Activated CD4-positive, alpha-beta T cell treated with anti-CD3 and anti-CD28 coated beads, Interleukin-2, amount 10 ng/mL, durations not matched to agents 24 days and 14 days (primary cell): ENCODE measurements around the gene BORCS6. TPM values are rescaled to one million over a fixed set of nuclear protein-coding genes. Genes with fewer than 3 reads are reported as not detected.

Experiments
- DNase-seq: peaks from one replicate; pipeline ENCODE4 v3.0.0; 2022
- H3K27ac Mint-ChIP-seq: one replicate; pipeline ENCODE4 v1.8.0; 2022; ENCODE audit warnings: mild to moderate bottlenecking, mixed read lengths
- H3K27me3 Mint-ChIP-seq: one replicate; pipeline ENCODE4 v1.8.0; 2022; ENCODE audit warnings: mixed read lengths
- H3K36me3 Mint-ChIP-seq: one replicate; pipeline ENCODE4 v1.8.0; 2022; ENCODE audit warnings: low read depth, mild to moderate bottlenecking, mixed read lengths
- H3K4me1 Mint-ChIP-seq: one replicate; pipeline ENCODE4 v1.8.0; 2021; ENCODE audit warnings: mixed read lengths
- H3K4me3 Mint-ChIP-seq: one replicate; pipeline ENCODE4 v1.8.0; 2022; ENCODE audit warnings: mild to moderate bottlenecking, moderate library complexity, mixed read lengths
- H3K9me3 Mint-ChIP-seq: one replicate; pipeline ENCODE4 v1.8.0; 2021; ENCODE audit warnings: mixed read lengths
- intact Hi-C: fragments of 100-400 bp; cut with micrococcal nuclease; formaldehyde crosslinking; loops from one replicate; pipeline ENCODE4 v1.15.1; 2023
- total RNA-seq: library from RNA; stranded (reverse); gene quantifications from 2 replicates; pipeline ENCODE4 v1.2.3, GENCODE V29; 2022

Gene BORCS6
- 4.7 and 5.7 TPM in 2 replicates for total RNA-seq

DNA sequence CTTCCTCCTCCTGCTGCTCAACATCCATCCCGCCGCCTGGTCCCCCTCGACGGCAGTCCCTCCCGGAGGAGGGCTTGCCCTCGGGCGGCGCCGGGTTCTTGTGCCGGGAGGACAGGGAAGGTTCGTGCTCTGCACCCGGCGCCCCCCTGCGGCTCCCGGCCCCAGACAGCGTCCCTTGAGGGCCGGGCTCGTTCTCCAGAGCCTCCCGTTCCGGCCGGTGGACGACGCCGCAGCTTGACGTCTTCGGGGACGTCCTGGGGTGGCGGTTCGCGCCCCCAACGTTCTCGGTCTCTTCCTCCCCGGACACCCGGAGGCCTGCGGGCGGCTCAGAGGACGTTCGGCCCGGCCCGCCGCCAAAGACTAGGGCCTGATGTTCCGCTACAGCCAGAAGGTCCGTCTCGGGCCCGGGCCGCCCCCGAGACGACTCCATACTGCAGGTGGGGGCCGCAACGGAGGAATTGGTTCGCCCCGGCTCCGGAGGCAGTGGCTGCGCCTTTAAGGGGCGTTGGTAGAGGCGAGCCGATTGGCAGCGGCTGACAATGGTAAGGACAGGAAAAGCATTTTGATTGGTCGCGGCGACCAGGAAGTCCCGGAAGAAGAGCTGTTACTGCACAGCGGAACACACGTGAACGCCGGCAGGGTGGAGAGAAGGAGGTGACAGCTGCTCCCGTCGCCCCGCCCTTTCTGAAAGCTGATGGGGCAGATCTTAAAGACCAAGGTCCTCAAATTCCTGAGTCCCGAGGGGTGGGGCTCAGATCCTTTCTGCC is at the start of gene BORCS6:
BORCS6 (minus strand) TSS at position 470 of the 767 bp plus-strand sequence; CDS start at position 430, 40 bp downstream.
- peak; percentile 98 for DNase-seq
- Mint-ChIP-seq H3K27ac (peak within 1 kb of the TSS; percentile 92), H3K4me3 (no peak within 1 kb of the TSS), H3K27me3 (no peaks in the 10 kb centered on the region), H3K36me3 (no peaks in the 10 kb centered on the region), H3K9me3 (no peaks in the 10 kb centered on the region), H3K4me1 (peaks cover 12% of the 10 kb centered on the region)
- intact Hi-C loops: loop anchor here (10.0 kb wide), 1 partner anchor 345 kb away; no protein-coding TSS in a partner anchor

GRCh38 chr17:8237886-8238285 is 47.9 kb upstream of the BORCS6 start:
- intact Hi-C loops: no loop called here
- no peaks in the 10 kb centered on the region for H3K27me3 Mint-ChIP-seq
- H3K27ac Mint-ChIP-seq: no peak overlapping the region
- peaks cover 10% of the 10 kb centered on the region for H3K4me1 Mint-ChIP-seq
- DNase-seq: no peak
- no peak overlapping the region for H3K4me3 Mint-ChIP-seq
- no peaks in the 10 kb centered on the region for H3K9me3 Mint-ChIP-seq
- H3K36me3 Mint-ChIP-seq: peaks cover 63% of the 10 kb centered on the region

- Mint-ChIP-seq H3K27me3 (no peaks in the 10 kb centered on the region), H3K4me3 (no peak overlapping the region), H3K36me3 (peaks cover 65% of the 10 kb centered on the region), H3K4me1 (peaks cover 6% of the 10 kb centered on the region), H3K27ac (no peak overlapping the region), H3K9me3 (no peaks in the 10 kb centered on the region)
- DNase-seq: no peak
- intact Hi-C loops: no loop called here
Observed at GRCh38 chr17:8237175-8237574, 47.2 kb upstream of the BORCS6 start.

DNA sequence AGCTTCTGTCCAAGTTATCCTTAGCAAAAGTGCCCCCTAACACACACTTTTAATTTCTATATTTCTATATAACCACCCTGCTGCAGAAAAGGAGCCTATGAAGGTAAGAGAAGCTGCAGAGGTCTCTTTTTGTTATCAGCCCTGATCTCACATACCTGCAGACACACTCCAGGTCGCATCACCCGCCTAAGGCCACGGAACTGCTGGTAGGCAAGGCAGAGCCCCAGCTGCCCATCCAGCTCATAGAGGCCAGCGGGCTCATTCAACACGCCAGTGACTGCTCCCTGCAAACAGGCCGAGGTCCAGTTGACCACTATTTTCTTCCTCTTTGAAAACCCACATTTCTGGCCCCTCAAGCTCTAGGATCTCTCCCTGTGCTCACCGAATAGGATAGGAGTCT is 45.7 kb upstream of the BORCS6 start:
- H3K4me3 Mint-ChIP-seq: no peak overlapping the region
- intact Hi-C loops: no loop called here
- H3K27me3 Mint-ChIP-seq: no peaks in the 10 kb centered on the region
- H3K9me3 Mint-ChIP-seq: no peaks in the 10 kb centered on the region
- peaks cover 70% of the 10 kb centered on the region for H3K36me3 Mint-ChIP-seq
- no peak overlapping the region for H3K27ac Mint-ChIP-seq
- no peak for DNase-seq
- peaks cover 6% of the 10 kb centered on the region for H3K4me1 Mint-ChIP-seq

DNA sequence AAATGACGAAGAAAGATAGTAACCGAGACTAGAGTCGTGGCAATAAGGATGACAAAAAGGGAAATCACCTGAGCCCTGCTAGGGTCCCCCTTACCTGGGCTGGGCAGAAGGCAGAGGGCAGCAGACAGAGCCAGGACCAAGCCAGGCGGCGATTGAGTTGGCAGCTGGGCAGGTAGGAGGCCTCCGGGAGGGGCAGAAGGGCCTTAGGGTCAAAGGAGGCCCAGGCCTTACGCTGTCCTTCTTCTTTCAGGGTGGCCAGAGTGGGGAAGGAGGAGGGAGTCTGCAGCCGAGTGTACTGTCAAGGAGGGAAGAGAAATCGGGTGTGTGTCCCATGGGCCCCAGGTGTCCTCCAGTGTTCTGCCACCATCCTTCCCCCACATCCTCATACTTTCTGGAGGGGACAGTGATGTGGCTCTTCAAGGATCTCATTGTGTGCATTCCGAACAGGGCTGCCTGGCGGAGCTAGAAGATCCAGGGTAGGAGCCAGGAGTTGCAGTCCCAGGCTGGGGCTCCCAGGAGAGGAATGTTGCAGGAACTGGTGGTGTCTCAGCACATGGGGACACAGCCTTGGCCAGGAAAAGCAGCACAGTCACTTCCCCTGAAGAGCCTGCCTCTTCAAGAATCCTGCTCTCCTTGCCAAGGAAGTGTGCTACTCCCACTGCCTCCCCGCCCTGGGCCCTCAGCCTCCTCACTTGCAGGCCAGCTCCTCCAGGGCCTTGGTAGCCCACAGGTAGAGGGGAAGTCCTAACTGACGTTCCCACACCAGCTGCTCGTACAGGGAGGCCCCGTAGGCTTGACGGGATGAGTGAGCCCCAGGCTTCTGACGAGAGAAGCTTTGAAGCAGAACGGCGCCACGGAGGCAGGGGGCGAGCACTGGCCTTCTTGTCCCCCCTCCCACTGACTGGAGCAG is 44.6 kb upstream of the BORCS6 start:
- peaks cover 72% of the 10 kb centered on the region for H3K36me3 Mint-ChIP-seq
- no peaks in the 10 kb centered on the region for H3K9me3 Mint-ChIP-seq
- DNase-seq: no peak
- H3K4me3 Mint-ChIP-seq: no peak overlapping the region
- intact Hi-C loops: no loop called here
- H3K27ac Mint-ChIP-seq: no peak overlapping the region
- H3K27me3 Mint-ChIP-seq: no peaks in the 10 kb centered on the region
- peaks cover 6% of the 10 kb centered on the region for H3K4me1 Mint-ChIP-seq

DNA sequence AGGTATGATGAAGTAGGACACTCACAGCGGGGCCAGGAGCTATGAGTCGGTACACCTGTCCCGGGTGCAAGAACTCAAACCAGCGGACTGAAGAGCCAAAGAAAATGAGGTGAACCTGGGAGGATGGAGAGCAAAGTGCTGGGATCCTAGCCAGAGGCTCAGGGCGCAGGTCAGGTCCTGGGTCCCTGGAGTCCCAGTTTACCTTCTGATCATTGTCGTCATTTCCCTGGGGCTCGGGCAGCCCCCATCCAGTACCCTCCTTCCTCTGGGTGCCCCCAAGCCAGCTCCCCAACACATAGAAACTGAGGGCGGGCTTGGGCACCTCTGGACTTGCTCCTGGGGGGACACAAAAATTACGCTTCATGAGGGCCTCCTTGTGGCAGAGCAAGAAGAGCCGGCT is 41.7 kb upstream of the BORCS6 start:
- H3K36me3 Mint-ChIP-seq: peaks cover 74% of the 10 kb centered on the region
- no peak for DNase-seq
- H3K27me3 Mint-ChIP-seq: no peaks in the 10 kb centered on the region
- no peak overlapping the region for H3K4me3 Mint-ChIP-seq
- H3K4me1 Mint-ChIP-seq: peaks cover 8% of the 10 kb centered on the region
- H3K9me3 Mint-ChIP-seq: no peaks in the 10 kb centered on the region
- no peak overlapping the region for H3K27ac Mint-ChIP-seq
- intact Hi-C loops: no loop called here

- peaks cover 4% of the 10 kb centered on the region for H3K27me3 Mint-ChIP-seq
- no peak for DNase-seq
- peak overlapping the region; percentile 34 for H3K4me3 Mint-ChIP-seq
- H3K4me1 Mint-ChIP-seq: peaks cover 42% of the 10 kb centered on the region
- peak overlapping the region; percentile 70 for H3K27ac Mint-ChIP-seq
- no peaks in the 10 kb centered on the region for H3K9me3 Mint-ChIP-seq
- peaks cover 53% of the 10 kb centered on the region for H3K36me3 Mint-ChIP-seq
- intact Hi-C loops: no loop called here
Observed at GRCh38 chr17:8227238-8227581, 37.2 kb upstream of the BORCS6 start.

DNA sequence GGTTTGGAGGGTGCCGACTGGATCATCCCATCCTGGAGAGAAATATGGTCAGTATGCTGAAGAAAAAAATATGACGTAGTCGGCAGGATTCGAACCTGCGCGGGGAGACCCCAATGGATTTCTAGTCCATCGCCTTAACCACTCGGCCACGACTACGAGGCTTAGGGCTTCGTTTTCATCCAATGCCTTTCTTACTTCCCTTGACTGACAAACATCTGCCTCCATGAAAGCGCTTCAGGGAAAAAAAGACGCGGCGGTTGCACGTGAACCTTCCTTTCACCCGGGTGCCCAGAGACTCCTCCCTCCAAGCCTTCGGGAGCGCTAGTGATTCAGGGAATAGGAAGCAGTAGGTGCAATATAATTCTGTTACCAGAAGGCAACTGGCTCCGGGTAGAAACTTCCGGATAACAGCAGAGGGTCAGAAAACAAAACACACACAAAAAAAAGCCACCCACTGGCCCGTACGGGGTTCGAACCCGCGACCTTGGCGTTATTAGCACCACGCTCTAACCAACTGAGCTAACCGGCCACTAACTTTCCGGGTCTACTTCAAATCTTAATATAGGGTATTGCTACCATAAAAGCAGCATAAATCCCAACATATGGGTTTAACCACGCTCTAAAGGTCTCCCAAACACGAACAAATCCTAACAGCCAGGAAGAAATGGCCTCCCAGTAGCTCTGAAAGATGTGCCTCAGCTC is 36.7 kb upstream of the BORCS6 start:
- peaks cover 46% of the 10 kb centered on the region for H3K4me1 Mint-ChIP-seq
- peak; percentile 81 for DNase-seq
- peaks cover 6% of the 10 kb centered on the region for H3K27me3 Mint-ChIP-seq
- H3K36me3 Mint-ChIP-seq: peaks cover 52% of the 10 kb centered on the region
- H3K9me3 Mint-ChIP-seq: no peaks in the 10 kb centered on the region
- peak overlapping the region; percentile 70 for H3K27ac Mint-ChIP-seq
- intact Hi-C loops: loop anchor here (1.0 kb wide), 2 partner anchors 21 to 88 kb away; no protein-coding TSS in a partner anchor
- H3K4me3 Mint-ChIP-seq: peak overlapping the region; percentile 59

DNA sequence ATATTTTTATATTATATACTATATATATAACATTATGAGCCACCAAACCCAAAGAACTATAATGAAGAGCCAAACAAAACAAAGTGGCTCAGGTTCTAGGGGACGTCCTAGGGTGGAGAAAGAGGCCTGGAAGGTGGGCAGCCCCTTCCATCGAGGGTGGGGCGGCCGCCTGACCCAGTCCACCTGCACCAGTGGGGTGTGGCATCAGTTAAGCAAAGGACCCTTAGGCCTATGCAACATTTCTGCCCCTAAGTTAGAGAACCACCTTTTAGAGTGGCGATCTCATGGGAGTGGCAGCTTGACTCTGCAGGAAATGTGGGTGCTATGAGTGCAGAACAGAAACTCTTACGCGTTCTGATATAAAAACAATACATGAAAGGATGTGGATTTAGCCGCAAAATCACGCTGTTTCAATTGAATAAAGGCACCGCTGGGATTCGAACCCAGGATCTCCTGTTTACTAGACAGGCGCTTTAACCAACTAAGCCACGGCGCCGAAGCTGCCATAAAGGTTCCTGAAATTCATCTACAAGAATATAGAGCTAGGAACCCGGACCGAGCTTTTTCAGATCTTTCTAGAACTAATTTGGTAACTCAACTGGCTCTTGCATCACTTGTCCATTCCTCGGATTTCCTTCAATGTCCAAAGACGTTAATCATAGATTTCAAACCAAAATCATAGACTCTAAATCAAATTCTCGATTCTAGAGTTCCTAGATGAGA is 36.0 kb upstream of the BORCS6 start:
- DNase-seq: peak; percentile 91
- H3K27me3 Mint-ChIP-seq: peaks cover 6% of the 10 kb centered on the region
- intact Hi-C loops: loop anchor here (1.0 kb wide), 2 partner anchors 21 to 88 kb away; no protein-coding TSS in a partner anchor
- H3K36me3 Mint-ChIP-seq: peaks cover 45% of the 10 kb centered on the region
- H3K27ac Mint-ChIP-seq: peak overlapping the region; percentile 70
- H3K4me1 Mint-ChIP-seq: peaks cover 49% of the 10 kb centered on the region
- peak overlapping the region; percentile 59 for H3K4me3 Mint-ChIP-seq
- no peaks in the 10 kb centered on the region for H3K9me3 Mint-ChIP-seq

DNA sequence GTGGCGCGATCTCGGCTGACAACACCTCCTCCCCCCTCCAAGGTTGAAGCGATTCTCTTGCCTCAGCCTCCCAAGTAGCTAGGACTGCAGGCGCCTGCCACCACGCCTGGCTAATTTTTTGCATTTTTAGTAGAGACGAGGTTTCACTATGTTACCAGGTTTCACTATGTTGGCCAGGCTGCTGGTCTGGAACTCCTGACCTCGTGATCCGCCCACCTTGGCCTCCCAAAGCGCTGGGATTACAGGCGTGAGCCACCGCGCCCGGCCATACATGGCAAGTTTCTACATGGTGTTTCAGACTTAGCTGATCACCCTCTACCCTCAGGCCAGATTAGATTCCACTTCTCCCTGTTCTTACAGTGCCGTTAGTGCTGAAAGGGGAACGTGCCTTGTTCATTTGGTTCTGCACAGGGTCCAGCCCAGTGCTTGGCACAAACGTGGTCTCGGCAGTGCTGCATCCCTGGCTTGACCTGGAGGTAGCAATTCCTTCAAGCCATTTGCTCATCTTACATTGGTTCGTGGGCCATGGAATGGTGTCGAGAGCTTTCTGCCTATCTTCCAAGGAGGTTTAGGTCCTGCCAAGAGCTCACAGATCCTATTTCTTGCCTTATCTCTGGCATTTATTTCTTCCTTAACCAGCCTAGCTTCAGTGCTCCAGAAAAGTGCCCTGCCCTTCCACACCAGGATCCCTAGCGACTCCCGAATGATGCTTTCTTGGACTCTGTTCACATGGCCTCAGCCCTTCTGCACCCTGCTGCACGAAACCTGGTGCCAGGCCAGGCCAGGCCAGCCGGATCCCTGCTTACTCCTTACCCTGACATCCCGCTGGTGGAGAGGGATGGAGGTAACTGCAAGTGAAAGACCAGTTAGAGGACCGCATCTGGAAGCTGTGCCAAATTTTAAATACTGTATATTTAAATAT is 35.2 kb upstream of the BORCS6 start:
- DNase-seq: peak; percentile 65
- no peaks in the 10 kb centered on the region for H3K9me3 Mint-ChIP-seq
- peak overlapping the region; percentile 98 for H3K4me3 Mint-ChIP-seq
- peak overlapping the region; percentile 74 for H3K27ac Mint-ChIP-seq
- peaks cover 42% of the 10 kb centered on the region for H3K36me3 Mint-ChIP-seq
- intact Hi-C loops: no loop called here
- H3K4me1 Mint-ChIP-seq: peaks cover 53% of the 10 kb centered on the region
- peaks cover 7% of the 10 kb centered on the region for H3K27me3 Mint-ChIP-seq

GRCh38 chr17:8223356-8224126 is 33.6 kb upstream of the BORCS6 start:
- Mint-ChIP-seq H3K27ac (peak overlapping the region; percentile 93), H3K27me3 (peaks cover 7% of the 10 kb centered on the region), H3K9me3 (no peaks in the 10 kb centered on the region), H3K36me3 (peaks cover 31% of the 10 kb centered on the region), H3K4me1 (peaks cover 56% of the 10 kb centered on the region), H3K4me3 (peak overlapping the region; percentile 98)
- peak; percentile 86 for DNase-seq
- intact Hi-C loops: loop anchor here (2.0 kb wide), 2 partner anchors 65 to 77 kb away; partner anchors contain the start of gene RANGRF
